ENCODE data around the gene SPEN.
"Not testable (repeated sequence)": the region's sequence is repeated elsewhere in the genome, so short reads cannot be mapped to it uniquely, and the experiment has no call there.

SPEN gene

DNA sequence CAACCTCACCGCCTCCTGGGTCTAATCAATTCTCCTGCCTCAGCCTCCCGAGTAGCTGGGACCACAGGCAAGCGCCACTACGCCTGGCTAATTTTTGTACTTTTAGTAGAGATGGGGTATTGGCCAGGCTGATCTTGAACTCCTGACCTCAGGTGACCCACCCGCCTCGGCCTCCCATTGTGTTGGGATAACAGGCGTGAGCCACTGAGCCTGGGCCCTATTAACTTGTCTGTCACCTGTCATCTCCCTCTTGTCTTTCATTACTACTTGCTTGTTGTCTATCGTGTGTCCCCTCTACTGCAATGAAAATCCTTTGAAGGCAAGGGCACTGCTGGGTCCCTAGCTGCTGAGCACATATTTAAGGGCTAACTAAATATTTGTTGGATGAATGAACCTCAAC, 43.4 kb upstream of the SPEN start:
- Histone ChIP-seq H3K4me1 (ENCODE audit: control extremely low read depth in 1 of 4, control insufficient read depth in 4 of 4, insufficient read depth in 4 of 4, low read length in 3 of 4) (peaks cover 0 to 6% (median 2%) of the 10 kb centered on the region in 4 experiments), H3K36me3 (ENCODE audit: control insufficient read depth in 4 of 4, insufficient read depth in 4 of 4, low read length in 3 of 4) (no peaks in the 10 kb centered on the region), H3K9me3 (ENCODE audit: control extremely low read depth in 1 of 5, control insufficient read depth in 4 of 5, insufficient read depth in 2 of 5, low read depth in 1 of 5, low read length in 4 of 5) (no peaks in the 10 kb centered on the region), H3K4me3 (ENCODE audit: control insufficient read depth in 1 of 7, extremely low read depth in 1 of 7, insufficient read depth in 4 of 7, low read depth in 2 of 7, low read length in 6 of 7) (no peak overlapping the region), H3K27me3 (replicated peaks in 2 of 5; ENCODE audit: control insufficient read depth in 4 of 5, insufficient read depth in 5 of 5, low read length in 4 of 5) (peaks cover 0 to 33% (median 5%) of the 10 kb centered on the region in 5 experiments), H3K27ac (ENCODE audit: insufficient read depth in 1 of 2, low read depth in 1 of 2, low read length in 2 of 2, poor library complexity in 1 of 2, severe bottlenecking in 2 of 2) (no peak overlapping the region)
- DNase-seq, result no peak
- 94% methylated on average over 7 of the region's 8 CpGs for WGBS (ENCODE audit: insufficient coverage)
- CTCF ChIA-PET, result interaction anchor here (0.8 to 1.9 kb wide), 8 partner anchors 9 to 191 kb away, joined by 3 to 9 read pairs (median 4); no protein-coding TSS in a partner anchor
- POLR2A ChIA-PET, result no interaction called here

GRCh38 chr1:15807121-15807520, 40.4 kb upstream of the SPEN start:
- no peak for DNase-seq
- Histone ChIP-seq H3K4me1 (ENCODE audit: control extremely low read depth in 1 of 4, control insufficient read depth in 4 of 4, insufficient read depth in 4 of 4, low read length in 3 of 4) (peaks cover 0 to 6% (median 2%) of the 10 kb centered on the region in 4 experiments), H3K4me3 (ENCODE audit: control insufficient read depth in 1 of 7, extremely low read depth in 1 of 7, insufficient read depth in 4 of 7, low read depth in 2 of 7, low read length in 6 of 7) (no peak overlapping the region), H3K27ac (ENCODE audit: insufficient read depth in 1 of 2, low read depth in 1 of 2, low read length in 2 of 2, poor library complexity in 1 of 2, severe bottlenecking in 2 of 2) (no peak overlapping the region), H3K36me3 (ENCODE audit: control insufficient read depth in 4 of 4, insufficient read depth in 4 of 4, low read length in 3 of 4) (no peaks in the 10 kb centered on the region), H3K9me3 (ENCODE audit: control extremely low read depth in 1 of 5, control insufficient read depth in 4 of 5, insufficient read depth in 2 of 5, low read depth in 1 of 5, low read length in 4 of 5) (no peaks in the 10 kb centered on the region), H3K27me3 (replicated peaks in 2 of 5; ENCODE audit: control insufficient read depth in 4 of 5, insufficient read depth in 5 of 5, low read length in 4 of 5) (peaks cover 0 to 10% (median 3%) of the 10 kb centered on the region in 5 experiments)
- WGBS (ENCODE audit: insufficient coverage), result 95% methylated on average over 5 of the region's 10 CpGs
- ChIA-PET POLR2A (interaction anchor here (0.6 kb wide), 2 partner anchors 30 to 138 kb away, joined by 3 read pairs; no protein-coding TSS in a partner anchor), CTCF (interaction anchor here (0.7 kb wide), 1 partner anchor 17 kb away, joined by 3 read pairs; no protein-coding TSS in a partner anchor)

DNA sequence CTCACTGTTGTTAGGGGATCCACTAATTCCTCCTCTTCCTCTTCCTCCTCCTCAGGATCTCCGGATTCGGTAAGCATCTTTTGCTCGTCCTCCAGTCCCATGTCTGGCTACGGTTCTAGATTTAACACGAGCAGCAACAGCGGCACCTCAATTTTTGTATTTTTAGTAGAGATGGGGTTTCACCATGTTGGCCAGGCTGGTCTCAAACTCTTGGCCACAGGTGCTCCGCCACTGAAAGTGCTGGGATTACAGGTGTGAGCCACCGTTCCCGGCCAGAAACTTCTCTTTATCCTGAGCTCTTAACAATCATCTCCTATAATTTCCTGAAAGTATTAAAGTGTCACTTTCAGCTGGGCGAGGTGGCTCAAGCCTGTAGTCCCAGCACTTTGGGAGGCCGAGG, 40.0 kb upstream of the SPEN start, which contains the start of gene UQCRHL:
TSS of gene UQCRHL (minus strand) at position 101 of the 400 bp plus-strand sequence. CDS start at position 101, 0 bp downstream.
- not testable (repeated sequence) for H3K4me3 ChIP-seq (ENCODE audit: control insufficient read depth in 1 of 7, extremely low read depth in 1 of 7, insufficient read depth in 4 of 7, low read depth in 2 of 7, low read length in 6 of 7)

GRCh38 chr1:15808955-15809354, 38.6 kb upstream of the SPEN start:
- Histone ChIP-seq H3K4me1 (ENCODE audit: control extremely low read depth in 1 of 4, control insufficient read depth in 4 of 4, insufficient read depth in 4 of 4, low read length in 3 of 4) (no peaks in the 10 kb centered on the region), H3K4me3 (ENCODE audit: control insufficient read depth in 1 of 7, extremely low read depth in 1 of 7, insufficient read depth in 4 of 7, low read depth in 2 of 7, low read length in 6 of 7) (no peak overlapping the region), H3K27me3 (replicated peaks in 2 of 5; ENCODE audit: control insufficient read depth in 4 of 5, insufficient read depth in 5 of 5, low read length in 4 of 5) (peaks cover 0 to 3% (median 2%) of the 10 kb centered on the region in 5 experiments), H3K27ac (ENCODE audit: insufficient read depth in 1 of 2, low read depth in 1 of 2, low read length in 2 of 2, poor library complexity in 1 of 2, severe bottlenecking in 2 of 2) (no peak overlapping the region), H3K36me3 (ENCODE audit: control insufficient read depth in 4 of 4, insufficient read depth in 4 of 4, low read length in 3 of 4) (no peaks in the 10 kb centered on the region), H3K9me3 (ENCODE audit: control extremely low read depth in 1 of 5, control insufficient read depth in 4 of 5, insufficient read depth in 2 of 5, low read depth in 1 of 5, low read length in 4 of 5) (no peaks in the 10 kb centered on the region)
- DNase-seq, result no peak
- ChIA-PET CTCF (interaction anchor here (0.8 kb wide), 1 partner anchor 10 kb away, joined by 3 read pairs; no protein-coding TSS in a partner anchor), POLR2A (no interaction called here)
- WGBS (ENCODE audit: insufficient coverage), result 100% methylated on average over 1 of the region's 1 CpG

More for the DNA sequence above, 40.0 kb upstream of the SPEN start, which contains the start of gene UQCRHL:
- H3K27me3 ChIP-seq (replicated peaks in 2 of 5; ENCODE audit: control insufficient read depth in 4 of 5, insufficient read depth in 5 of 5, low read length in 4 of 5); DNase-seq; H3K36me3 ChIP-seq (ENCODE audit: control insufficient read depth in 4 of 4, insufficient read depth in 4 of 4, low read length in 3 of 4); H3K9me3 ChIP-seq (ENCODE audit: control extremely low read depth in 1 of 5, control insufficient read depth in 4 of 5, insufficient read depth in 2 of 5, low read depth in 1 of 5, low read length in 4 of 5); H3K27ac ChIP-seq (ENCODE audit: insufficient read depth in 1 of 2, low read depth in 1 of 2, low read length in 2 of 2, poor library complexity in 1 of 2, severe bottlenecking in 2 of 2); POLR2A ChIA-PET; H3K4me1 ChIP-seq (ENCODE audit: control extremely low read depth in 1 of 4, control insufficient read depth in 4 of 4, insufficient read depth in 4 of 4, low read length in 3 of 4): not testable (repeated sequence)
- WGBS (ENCODE audit: insufficient coverage), result 96% methylated on average over 9 of the region's 11 CpGs
- CTCF ChIA-PET, result interaction anchor here (0.7 to 0.9 kb wide), 2 partner anchors 17 to 155 kb away, joined by 3 read pairs; no protein-coding TSS in a partner anchor

DNA sequence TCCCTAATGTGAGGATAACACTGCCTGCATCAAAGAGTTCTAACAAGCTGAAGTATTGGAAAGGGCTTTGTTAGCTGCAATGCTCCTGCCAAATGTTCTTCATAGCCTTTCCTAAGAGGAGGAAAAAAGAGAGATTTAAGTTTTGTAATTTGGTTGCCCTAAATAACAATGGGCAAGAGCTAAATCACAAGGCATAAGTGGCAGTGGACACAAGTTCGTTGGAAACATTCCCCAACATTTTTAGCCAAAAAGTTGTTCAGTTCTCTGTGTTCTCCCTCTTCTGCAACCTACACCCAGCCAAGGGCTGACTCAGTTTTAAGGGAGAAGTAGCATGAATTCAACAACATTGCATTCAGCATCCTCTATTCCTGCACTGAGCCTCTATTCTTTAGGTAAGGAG, 37.4 kb upstream of the SPEN start:
- Histone ChIP-seq H3K36me3 (ENCODE audit: control insufficient read depth in 4 of 4, insufficient read depth in 4 of 4, low read length in 3 of 4) (no peaks in the 10 kb centered on the region), H3K4me3 (ENCODE audit: control insufficient read depth in 1 of 7, extremely low read depth in 1 of 7, insufficient read depth in 4 of 7, low read depth in 2 of 7, low read length in 6 of 7) (no peak overlapping the region), H3K27ac (ENCODE audit: insufficient read depth in 1 of 2, low read depth in 1 of 2, low read length in 2 of 2, poor library complexity in 1 of 2, severe bottlenecking in 2 of 2) (no peak overlapping the region), H3K9me3 (ENCODE audit: control extremely low read depth in 1 of 5, control insufficient read depth in 4 of 5, insufficient read depth in 2 of 5, low read depth in 1 of 5, low read length in 4 of 5) (no peaks in the 10 kb centered on the region), H3K27me3 (replicated peaks in 2 of 5; ENCODE audit: control insufficient read depth in 4 of 5, insufficient read depth in 5 of 5, low read length in 4 of 5) (peaks cover 0 to 2% (median 0%) of the 10 kb centered on the region in 5 experiments), H3K4me1 (ENCODE audit: control extremely low read depth in 1 of 4, control insufficient read depth in 4 of 4, insufficient read depth in 4 of 4, low read length in 3 of 4) (no peaks in the 10 kb centered on the region)
- ChIA-PET POLR2A (interaction anchor here (0.7 kb wide), 1 partner anchor 16 kb away, joined by 4 read pairs; no protein-coding TSS in a partner anchor), CTCF (interaction anchor here (0.8 to 1.4 kb wide), 3 partner anchors 9 to 16 kb away, joined by 3 to 5 read pairs (median 3); no protein-coding TSS in a partner anchor)
- WGBS (ENCODE audit: insufficient coverage), result 86% methylated on average over 1 of the region's 1 CpG
- no peak for DNase-seq

DNA sequence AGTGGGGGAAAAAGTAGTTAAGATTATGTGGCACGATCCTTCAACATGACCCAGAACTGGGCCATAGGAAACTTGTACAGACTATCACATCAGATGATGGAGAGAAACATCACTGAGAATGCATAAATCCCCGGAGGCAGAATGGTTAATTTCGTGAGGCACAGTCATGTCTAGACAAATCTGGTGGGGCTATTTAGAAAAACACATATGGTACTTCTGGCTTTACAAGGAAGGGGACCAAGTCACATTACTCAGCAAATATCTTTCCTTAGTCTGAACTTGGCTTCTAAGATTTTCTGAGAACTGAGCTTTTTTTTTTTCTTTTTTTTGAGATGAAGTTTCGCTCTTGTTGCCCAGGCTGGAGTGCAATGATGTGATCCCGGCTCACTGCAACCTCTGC, 30.8 kb upstream of the SPEN start:
- WGBS (ENCODE audit: insufficient coverage), result 100% methylated on average over 4 of the region's 5 CpGs
- CTCF ChIA-PET, result interaction anchor here (0.6 to 2.2 kb wide), 4 partner anchors 11 to 100 kb away, joined by 3 to 20 read pairs (median 6); no protein-coding TSS in a partner anchor

GRCh38 chr1:15820478-15820877, 27.0 kb upstream of the SPEN start:
- 100% methylated on average over 3 of the region's 3 CpGs for WGBS (ENCODE audit: insufficient coverage)
- Histone ChIP-seq H3K27ac (ENCODE audit: insufficient read depth in 1 of 2, low read depth in 1 of 2, low read length in 2 of 2, poor library complexity in 1 of 2, severe bottlenecking in 2 of 2) (no peak overlapping the region), H3K9me3 (ENCODE audit: control extremely low read depth in 1 of 5, control insufficient read depth in 4 of 5, insufficient read depth in 2 of 5, low read depth in 1 of 5, low read length in 4 of 5) (no peaks in the 10 kb centered on the region), H3K27me3 (replicated peaks in 2 of 5; ENCODE audit: control insufficient read depth in 4 of 5, insufficient read depth in 5 of 5, low read length in 4 of 5) (no peaks in the 10 kb centered on the region), H3K4me3 (ENCODE audit: control insufficient read depth in 1 of 7, extremely low read depth in 1 of 7, insufficient read depth in 4 of 7, low read depth in 2 of 7, low read length in 6 of 7) (no peak overlapping the region), H3K4me1 (ENCODE audit: control extremely low read depth in 1 of 4, control insufficient read depth in 4 of 4, insufficient read depth in 4 of 4, low read length in 3 of 4) (peaks cover 0 to 4% (median 2%) of the 10 kb centered on the region in 4 experiments), H3K36me3 (ENCODE audit: control insufficient read depth in 4 of 4, insufficient read depth in 4 of 4, low read length in 3 of 4) (peaks cover 0 to 2% (median 0%) of the 10 kb centered on the region in 4 experiments)
- DNase-seq, result no peak
- ChIA-PET CTCF (no interaction called here), POLR2A (no interaction called here)

More for the DNA sequence above, 30.8 kb upstream of the SPEN start:
- H3K4me3 ChIP-seq (ENCODE audit: control insufficient read depth in 1 of 7, extremely low read depth in 1 of 7, insufficient read depth in 4 of 7, low read depth in 2 of 7, low read length in 6 of 7), result no peak overlapping the region
- H3K9me3 ChIP-seq (ENCODE audit: control extremely low read depth in 1 of 5, control insufficient read depth in 4 of 5, insufficient read depth in 2 of 5, low read depth in 1 of 5, low read length in 4 of 5), result no peaks in the 10 kb centered on the region
- H3K36me3 ChIP-seq (ENCODE audit: control insufficient read depth in 4 of 4, insufficient read depth in 4 of 4, low read length in 3 of 4), result peaks cover 0 to 2% (median 0%) of the 10 kb centered on the region in 4 experiments
- no peak overlapping the region for H3K27ac ChIP-seq (ENCODE audit: insufficient read depth in 1 of 2, low read depth in 1 of 2, low read length in 2 of 2, poor library complexity in 1 of 2, severe bottlenecking in 2 of 2)
- H3K27me3 ChIP-seq (replicated peaks in 2 of 5; ENCODE audit: control insufficient read depth in 4 of 5, insufficient read depth in 5 of 5, low read length in 4 of 5), result no peaks in the 10 kb centered on the region
- no peak for DNase-seq
- POLR2A ChIA-PET, result no interaction called here
- peaks cover 0 to 2% (median under 1%) of the 10 kb centered on the region in 4 experiments for H3K4me1 ChIP-seq (ENCODE audit: control extremely low read depth in 1 of 4, control insufficient read depth in 4 of 4, insufficient read depth in 4 of 4, low read length in 3 of 4)
